WTC11 (cell line): ENCODE measurements around the gene SPTB.

ENCODE experiments used
- CTCF ChIP-seq: fragments of 200-600 bp; IDR thresholded peaks from 2 replicates; pipeline ENCODE4 v1.8.0; 2022; ENCODE audit warnings: antibody characterized with exemption
- E2F4 ChIP-seq: sonication (generic); formaldehyde crosslinking; IDR thresholded peaks from 2 replicates; pipeline ENCODE4 v1.8.1; 2022; ENCODE audit warnings: low read depth, mild to moderate bottlenecking, moderate library complexity, missing genetic modification reagents, borderline replicate concordance

GRCh38 chr14:64747327-64747726 lies 132.4 kb downstream of the SPTB start:
- TF ChIP-seq E2F4 (CRISPR knock-in tag) (no peak), CTCF (no peak)
